Panc1 (cell line): ENCODE results near the gene EPDR1.

Source experiments
- CTCF ChIP-seq: fragments of 450-650 bp; IDR thresholded peaks from 2 replicates; pipeline ENCODE4 v1.5.1; 2017; ENCODE audit warnings: mild to moderate bottlenecking
- POLR2AphosphoS5 ChIP-seq: IDR thresholded peaks from 2 replicates; pipeline ENCODE4 v1.6.1; 2012; ENCODE audit warnings: mild to moderate bottlenecking, low read depth, low read length, moderate library complexity
- REST ChIP-seq, 2 experiments: IDR thresholded peaks; 2 replicates each; pipeline ENCODE4 v1.6.1; 2011 to 2012; ENCODE audit warnings: low read depth in 2 of 2, control low read depth in 1 of 2, low read length in 1 of 2, mild to moderate bottlenecking in 1 of 2, moderate library complexity in 1 of 2; ENCODE audit not compliant: insufficient read depth in 1 of 2
- SIN3A ChIP-seq: IDR thresholded peaks from 2 replicates; pipeline ENCODE4 v1.6.1; 2012; ENCODE audit warnings: low read depth, mild to moderate bottlenecking, low read length, moderate library complexity, borderline replicate concordance; ENCODE audit not compliant: insufficient read depth

- TF ChIP-seq POLR2AphosphoS5 (no peak), CTCF (no peak), SIN3A (no peak), REST (IDR thresholded peaks at IDR 0.05; ENCODE audit: insufficient read depth in 1 of 2, low read depth in 2 of 2, low read length in 1 of 2) (no peak)
These were observed 43.8 kb downstream of the EPDR1 start for GRCh38 chr7:37964196-37964595.
